ENCODE measurements around the gene PTPRK.

GRCh38 chr6:127921982-127922381 is 598.4 kb downstream of the PTPRK start:
- TF ChIP-seq EZH2 (IDR thresholded peaks at IDR 0.05; ENCODE audit: borderline replicate concordance, low read length) = no peak
- no peak for TF ChIP-seq CTCF (conservative IDR thresholded peaks at IDR 0.05 in 1 of 2, IDR thresholded peaks at IDR 0.05 in 1 of 2; ENCODE audit: extremely low read depth in 1 of 2, insufficient read depth in 1 of 2, low read depth in 1 of 2, low read length in 2 of 2)
